HCT116 (cell line): ENCODE results near the gene NFATC2IP. TPM values are rescaled to one million over a fixed set of nuclear protein-coding genes. Genes with fewer than 3 reads are reported as not detected.

ENCODE experiments used
- ATAC-seq: fragments of 200-7000 bp; cut with Tn5 transposase; 2 replicates; pipeline ENCODE4 v1.9.1; 2020; ENCODE audit warnings: mild to moderate bottlenecking, moderate library complexity
- BruUV-seq: library from RNA; stranded (reverse); fragments of 400-500 nt; replicated peaks from 2 replicates; lab custom pipeline; 2021; lab: Mats Ljungman, UMichigan
- CTCF ChIA-PET: fragments of 300-600 bp; sonication (Branson Sonifier 250); formaldehyde crosslinking; loops from one replicate; lab custom pipeline; 2021; ENCODE audit warnings: antibody characterized with exemption; lab: Charles Lee
- POLR2A ChIA-PET: fragments of 300-600, 350-600 bp; sonication (Branson Sonifier 250); formaldehyde crosslinking; loops from one replicate; lab custom pipeline; 2021; ENCODE audit warnings: antibody characterized with exemption; lab: Charles Lee
- RAD21 ChIA-PET, 2 experiments: fragments of 300-600 bp; sonication (Branson Sonifier 250); formaldehyde crosslinking; loops; one replicate each; lab custom pipeline; 2023; ENCODE audit warnings: low total read pairs in 2 of 2; ENCODE audit not compliant: uncharacterized antibody in 2 of 2, unreplicated experiment in 2 of 2, low non-redundant PET in 1 of 2; lab: Charles Lee
- DNase-seq: peaks from one replicate; pipeline ENCODE4 v3.0.0-alpha.2; 2010; ENCODE audit warnings: low read depth, low spot score
- H2AFZ ChIP-seq: fragments of 200-600 bp; shearing (Covaris generic), sonication (generic); 2 replicates; pipeline ENCODE4 v1.6.1; 2017; ENCODE audit warnings: low read depth, mixed run types, mixed read lengths, antibody characterized with exemption, low read length; ENCODE audit not compliant: poor library complexity, severe bottlenecking
- H3K27ac ChIP-seq: 2 replicates; pipeline ENCODE4 v1.5.1; 2012; ENCODE audit warnings: low read depth, low read length
- H3K27me3 ChIP-seq: fragments of 200-600 bp; sonication (generic); 2 replicates; pipeline ENCODE4 v1.6.1; 2016; ENCODE audit warnings: mixed run types, low read length, mixed read lengths; ENCODE audit not compliant: insufficient read depth
- H3K36me3 ChIP-seq, 2 experiments: fragments of 200-500 bp in 1 of 2; fragments of 200-600 bp in 1 of 2; sonication (Bioruptor generic) in 1 of 2; sonication (generic) in 1 of 2; 2 replicates each; pipeline versions ENCODE4 v1.5.1 to v1.6.1; 2014 to 2016; ENCODE audit warnings: low read length in 2 of 2, inconsistent platforms in 1 of 2, mixed read lengths in 1 of 2, mixed run types in 1 of 2; ENCODE audit not compliant: insufficient read depth in 2 of 2, control insufficient read depth in 1 of 2
- H3K4me1 ChIP-seq, 2 experiments: fragments of 200-600 bp in 1 of 2; sonication (generic) in 1 of 2; 2 replicates each; pipeline versions ENCODE4 v1.5.1 to v1.6.1; 2012 to 2017; ENCODE audit warnings: low read length in 2 of 2, inconsistent platforms in 1 of 2, mild to moderate bottlenecking in 1 of 2, mixed read lengths in 1 of 2, mixed run types in 1 of 2, moderate library complexity in 1 of 2; ENCODE audit not compliant: insufficient read depth in 2 of 2, control insufficient read depth in 1 of 2
- H3K4me2 ChIP-seq: fragments of 200-600 bp; sonication (generic); 2 replicates; pipeline ENCODE4 v1.6.1; 2017; ENCODE audit warnings: mixed run types, low read length, mixed read lengths
- H3K4me3 ChIP-seq, 2 experiments: fragments of 200-600 bp in 1 of 2; sonication (generic) in 1 of 2; replicated peaks in 1 of 2; 2 replicates each; pipeline ENCODE4 v1.5.1; 2011 to 2016; ENCODE audit warnings: low read length in 2 of 2, control low read depth in 1 of 2, low read depth in 1 of 2, mild to moderate bottlenecking in 1 of 2, mixed read lengths in 1 of 2, mixed run types in 1 of 2
- H3K79me2 ChIP-seq: fragments of 200-600 bp; sonication (generic); 2 replicates; pipeline ENCODE4 v1.6.1; 2017; ENCODE audit warnings: mild to moderate bottlenecking, mixed run types, low read length, moderate library complexity, mixed read lengths; ENCODE audit not compliant: insufficient read depth
- H3K9ac ChIP-seq: fragments of 200-600 bp; sonication (generic); 2 replicates; pipeline ENCODE4 v1.6.1; 2016; ENCODE audit warnings: low read length, mixed read lengths
- H3K9me2 ChIP-seq: fragments of 200-600 bp; sonication (generic), shearing (Covaris generic); 2 replicates; pipeline ENCODE4 v1.6.1; 2017; ENCODE audit warnings: mixed run types, mild to moderate bottlenecking, moderate library complexity; ENCODE audit not compliant: insufficient read depth
- H3K9me3 ChIP-seq, 2 experiments: fragments of 200-500 bp in 1 of 2; fragments of 200-600 bp in 1 of 2; sonication (Bioruptor generic) in 1 of 2; sonication (generic) in 1 of 2; 2 replicates each; pipeline ENCODE4 v1.6.1; 2014 to 2017; ENCODE audit warnings: low read length in 2 of 2, mixed read lengths in 2 of 2, inconsistent platforms in 1 of 2, low read depth in 1 of 2, mild to moderate bottlenecking in 1 of 2, mixed run types in 1 of 2, moderate library complexity in 1 of 2; ENCODE audit not compliant: control insufficient read depth in 1 of 2, insufficient read depth in 1 of 2
- H4K20me1 ChIP-seq: fragments of 200-600 bp; sonication (generic), shearing (Covaris generic); 2 replicates; pipeline ENCODE4 v1.6.1; 2017; ENCODE audit warnings: mixed run types, mild to moderate bottlenecking, moderate library complexity; ENCODE audit not compliant: insufficient read depth
- CTCF ChIP-seq, 3 experiments: fragments of 200-600 bp in 1 of 3; sonication (generic) in 1 of 3; IDR thresholded peaks in 2 of 3; conservative IDR thresholded peaks in 1 of 3; 2 replicates each; pipeline ENCODE4 v1.5.1; 2012 to 2017; ENCODE audit warnings: low read depth in 2 of 3, low read length in 2 of 3, antibody characterized with exemption in 1 of 3, borderline replicate concordance in 1 of 3, control low read depth in 1 of 3, mild to moderate bottlenecking in 1 of 3, mixed read lengths in 1 of 3, mixed run types in 1 of 3, moderate library complexity in 1 of 3; ENCODE audit not compliant: insufficient read depth in 1 of 3
- EGR1 ChIP-seq: IDR thresholded peaks from 2 replicates; pipeline ENCODE4 v1.6.1; 2012; ENCODE audit warnings: low read depth
- ELF1 ChIP-seq: IDR thresholded peaks from 2 replicates; pipeline ENCODE4 v1.6.1; 2012; ENCODE audit warnings: low read depth, borderline replicate concordance
- EZH2 ChIP-seq: fragments of 200-600 bp; sonication (generic); IDR thresholded peaks from 2 replicates; pipeline ENCODE4 v1.6.1; 2017; ENCODE audit warnings: antibody characterized with exemption, mixed run types
- FOSL1 ChIP-seq: IDR thresholded peaks from 2 replicates; pipeline ENCODE4 v1.6.1; 2012; ENCODE audit warnings: low read depth
- JUND ChIP-seq: IDR thresholded peaks from 2 replicates; pipeline ENCODE4 v1.6.1; 2012
- MAX ChIP-seq: IDR thresholded peaks from 2 replicates; pipeline ENCODE4 v1.6.1; 2012
- POLR2A ChIP-seq: IDR thresholded peaks from 2 replicates; pipeline ENCODE4 v1.7.0; 2011; ENCODE audit warnings: borderline replicate concordance; ENCODE audit not compliant: insufficient read depth, insufficient read length; ENCODE audit errors: extremely low read depth
- RAD21 ChIP-seq: IDR thresholded peaks from 2 replicates; pipeline ENCODE4 v1.6.1; 2012; ENCODE audit warnings: low read depth, mild to moderate bottlenecking
- SIN3A ChIP-seq: IDR thresholded peaks from 2 replicates; pipeline ENCODE4 v1.6.1; 2012; ENCODE audit warnings: low read depth
- SRF ChIP-seq: IDR thresholded peaks from 2 replicates; pipeline ENCODE4 v1.6.1; 2012; ENCODE audit warnings: low read depth
- TCF7L2 ChIP-seq: IDR thresholded peaks from 2 replicates; pipeline ENCODE4 v1.7.0; 2011; ENCODE audit warnings: borderline replicate concordance, inconsistent platforms; ENCODE audit not compliant: insufficient read depth, insufficient read length; ENCODE audit errors: extremely low read depth
- intact Hi-C: fragments of 100-400 bp; cut with micrococcal nuclease; formaldehyde crosslinking; loops from 2 replicates; pipeline ENCODE4 v1.10.0; 2022
- total RNA-seq: library from RNA; stranded (reverse); gene quantifications from one replicate; pipeline ENCODE4 v1.2.1, GENCODE V29; 2021; ENCODE audit not compliant: unreplicated experiment
- TF ChIP-seq, protein P1 (sequence below): IDR thresholded peaks from 2 replicates; pipeline ENCODE4 v1.6.1; 2011; ENCODE audit warnings: mild to moderate bottlenecking, low read length, moderate library complexity; ENCODE audit not compliant: insufficient replicate concordance; ENCODE audit errors: extremely low read depth

NFATC2IP gene
- total RNA-seq, 1 experiment from 2014 or later: 41.4 TPM

DNA sequence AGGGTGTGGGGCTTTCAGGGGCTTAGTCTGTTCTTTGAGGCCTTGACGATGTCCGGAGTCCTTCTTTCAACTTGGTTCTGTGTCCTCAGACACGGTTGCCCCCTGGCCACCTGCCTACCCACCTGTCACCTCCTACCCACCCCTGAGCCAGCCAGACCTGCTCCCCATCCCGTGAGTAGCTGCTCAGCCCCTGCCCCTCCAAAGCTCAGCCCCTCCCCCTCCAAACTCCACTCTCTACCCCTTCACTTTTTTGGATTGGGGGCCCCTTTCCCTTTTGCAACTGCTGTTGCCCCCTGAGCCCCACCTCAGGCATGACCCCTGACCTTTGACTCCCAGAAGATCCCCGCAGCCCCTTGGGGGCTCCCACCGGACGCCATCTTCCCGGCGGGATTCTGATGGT is 35.3 kb downstream of the NFATC2IP start:
- H3K79me2 ChIP-seq: no peaks in the 10 kb centered on the region
- no peak overlapping the region for H3K4me2 ChIP-seq
- no TSS peak for BruUV-seq

More for the DNA sequence above, 35.3 kb downstream of the NFATC2IP start:
- no peaks in the 10 kb centered on the region; a peak in 1 of 4 replicates for H3K9me3 ChIP-seq
- no peak for ATAC-seq
- no peaks in the 10 kb centered on the region for H3K27me3 ChIP-seq
- ChIA-PET RAD21 (no interaction called here), POLR2A (no interaction called here), CTCF (no interaction called here)
- no peak overlapping the region for H3K27ac ChIP-seq
- no peaks in the 10 kb centered on the region for H3K4me1 ChIP-seq
- no peak overlapping the region for H3K9ac ChIP-seq
- TF ChIP-seq JUND: no peak
- TF ChIP-seq MAX: no peak
- no peak for TF ChIP-seq EGR1
- TF ChIP-seq, protein P1, sequence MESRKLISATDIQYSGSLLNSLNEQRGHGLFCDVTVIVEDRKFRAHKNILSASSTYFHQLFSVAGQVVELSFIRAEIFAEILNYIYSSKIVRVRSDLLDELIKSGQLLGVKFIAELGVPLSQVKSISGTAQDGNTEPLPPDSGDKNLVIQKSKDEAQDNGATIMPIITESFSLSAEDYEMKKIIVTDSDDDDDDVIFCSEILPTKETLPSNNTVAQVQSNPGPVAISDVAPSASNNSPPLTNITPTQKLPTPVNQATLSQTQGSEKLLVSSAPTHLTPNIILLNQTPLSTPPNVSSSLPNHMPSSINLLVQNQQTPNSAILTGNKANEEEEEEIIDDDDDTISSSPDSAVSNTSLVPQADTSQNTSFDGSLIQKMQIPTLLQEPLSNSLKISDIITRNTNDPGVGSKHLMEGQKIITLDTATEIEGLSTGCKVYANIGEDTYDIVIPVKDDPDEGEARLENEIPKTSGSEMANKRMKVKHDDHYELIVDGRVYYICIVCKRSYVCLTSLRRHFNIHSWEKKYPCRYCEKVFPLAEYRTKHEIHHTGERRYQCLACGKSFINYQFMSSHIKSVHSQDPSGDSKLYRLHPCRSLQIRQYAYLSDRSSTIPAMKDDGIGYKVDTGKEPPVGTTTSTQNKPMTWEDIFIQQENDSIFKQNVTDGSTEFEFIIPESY: no peak
- TF ChIP-seq FOSL1: no peak
- TF ChIP-seq POLR2A: no peak
- TF ChIP-seq SRF: no peak
- no peak for TF ChIP-seq TCF7L2
- TF ChIP-seq SIN3A: no peak
- TF ChIP-seq ELF1: no peak
- no peak for TF ChIP-seq RAD21
- TF ChIP-seq CTCF (IDR thresholded peaks at IDR 0.05 in 2 of 3, conservative IDR thresholded peaks at IDR 0.05 in 1 of 3; ENCODE audit: borderline replicate concordance in 1 of 3, insufficient read depth in 1 of 3, low read depth in 2 of 3, low read length in 2 of 3): no peak
- TF ChIP-seq EZH2: no peak
- no peak overlapping the region for H3K4me3 ChIP-seq
- H2AFZ ChIP-seq: no peak overlapping the region
- no peak for DNase-seq
- H3K9me2 ChIP-seq: no peaks in the 10 kb centered on the region
- H3K36me3 ChIP-seq: peaks cover 0 to 13% of the 10 kb centered on the region in 2 experiments; a peak in 2 of 4 replicates
- intact Hi-C loops: no loop called here
- H4K20me1 ChIP-seq: no peaks in the 10 kb centered on the region
